Endothelial cell of umbilical vein (primary cell): Measurements from ENCODE around the gene DEFB112. TPM values are rescaled to one million over a fixed set of nuclear protein-coding genes. Genes with fewer than 3 reads are reported as not detected.

ENCODE experiments used
- BruUV-seq: library from RNA; stranded (reverse); fragments of 400-500 nt; replicated peaks from 2 replicates; lab custom pipeline; 2021; lab: Mats Ljungman, UMichigan
- CTCF ChIA-PET: fragments of 300-600, 350-600 bp; sonication (Branson Sonifier 250); formaldehyde crosslinking; loops from one replicate; lab custom pipeline; 2021; ENCODE audit warnings: antibody characterized with exemption, inconsistent platforms; lab: Charles Lee
- POLR2A ChIA-PET: fragments of 300-600, 350-600 bp; sonication (Branson Sonifier 250); formaldehyde crosslinking; loops from one replicate; lab custom pipeline; 2021; ENCODE audit warnings: antibody characterized with exemption, inconsistent platforms; lab: Charles Lee
- DNase-seq: peaks from one replicate; pipeline ENCODE4 v3.0.0-alpha.2; 2011; ENCODE audit warnings: low read depth, low spot score
- FAIRE-seq: peaks from 2 replicates; lab custom pipeline; 2011; peaks lifted over from hg19 to GRCh38; lab: Jason Lieb, UNC
- H2AFZ ChIP-seq: 2 replicates; pipeline ENCODE4 v1.6.0; 2012; ENCODE audit warnings: low read depth, low read length, control low read depth, inconsistent platforms
- H3K27ac ChIP-seq: 2 replicates; pipeline ENCODE4 v1.5.1; 2011; ENCODE audit warnings: low read depth, mild to moderate bottlenecking, control low read depth, low read length, moderate library complexity; ENCODE audit not compliant: insufficient read depth
- H3K27me3 ChIP-seq, 2 experiments: 2 replicates each; pipeline versions ENCODE4 v1.6.0 to v1.6.1; 2011; ENCODE audit warnings: low read length in 2 of 2, mixed read lengths in 1 of 2; ENCODE audit not compliant: control insufficient read depth in 2 of 2, insufficient read depth in 2 of 2
- H3K36me3 ChIP-seq, 2 experiments: 2 replicates in 1 of 2; 3 replicates in 1 of 2; pipeline ENCODE4 v1.5.1; 2011; ENCODE audit warnings: low read length in 2 of 2, mild to moderate bottlenecking in 1 of 2, moderate library complexity in 1 of 2; ENCODE audit not compliant: control insufficient read depth in 2 of 2, insufficient read depth in 2 of 2; ENCODE audit errors: extremely low read depth in 1 of 2
- H3K4me1 ChIP-seq: 3 replicates; pipeline ENCODE4 v1.5.1; 2011; ENCODE audit warnings: mild to moderate bottlenecking, low read length; ENCODE audit not compliant: control insufficient read depth, insufficient read depth; ENCODE audit errors: extremely low read depth
- H3K4me2 ChIP-seq: 2 replicates; pipeline ENCODE4 v1.6.1; 2011; ENCODE audit warnings: low read length, control low read depth, mixed read lengths; ENCODE audit not compliant: insufficient read depth
- H3K4me3 ChIP-seq, 3 experiments: fragments of 200-600 bp in 1 of 3; sonication (generic), shearing (Covaris generic) in 1 of 3; replicated peaks in 1 of 3; 2 replicates each; pipeline ENCODE4 v1.5.1; 2011 to 2016; ENCODE audit warnings: control low read depth in 3 of 3, low read length in 3 of 3, mild to moderate bottlenecking in 2 of 3, inconsistent platforms in 1 of 3, low read depth in 1 of 3, moderate library complexity in 1 of 3; ENCODE audit not compliant: insufficient read depth in 1 of 3
- H3K79me2 ChIP-seq: 2 replicates; pipeline ENCODE4 v1.6.0; 2012; ENCODE audit warnings: low read length, inconsistent platforms; ENCODE audit not compliant: control insufficient read depth, insufficient read depth
- H3K9ac ChIP-seq: replicated peaks from 2 replicates; pipeline ENCODE3; 2011; ENCODE audit warnings: low read length, control low read depth; ENCODE audit not compliant: insufficient read depth; ENCODE audit errors: extremely low read depth
- H3K9me1 ChIP-seq: replicated peaks from 3 replicates; pipeline ENCODE4 v1.6.0; 2011; ENCODE audit warnings: mild to moderate bottlenecking, low read length; ENCODE audit not compliant: control insufficient read depth, insufficient read depth; ENCODE audit errors: extremely low read depth
- H3K9me3 ChIP-seq: replicated peaks from 2 replicates; pipeline ENCODE4 v1.5.1; 2012; ENCODE audit warnings: low read length, inconsistent platforms; ENCODE audit not compliant: control insufficient read depth, insufficient read depth
- H4K20me1 ChIP-seq: replicated peaks from 2 replicates; pipeline ENCODE3; 2011; ENCODE audit warnings: mild to moderate bottlenecking, low read length; ENCODE audit not compliant: control insufficient read depth, insufficient read depth; ENCODE audit errors: extremely low read depth
- FOS ChIP-seq: IDR thresholded peaks from 2 replicates; pipeline ENCODE4 v1.6.1; 2011; ENCODE audit warnings: mild to moderate bottlenecking, low read length, moderate library complexity, borderline replicate concordance; ENCODE audit not compliant: insufficient read depth
- dilution Hi-C: fragments of 300-500 bp; cut with MboI; formaldehyde crosslinking; loops from one replicate; pipeline ENCODE4 v1.15.0; 2019; ENCODE audit warnings: low sequenced_read_pairs; ENCODE audit not compliant: extremely low pct_ligation_motif_present
- intact Hi-C: fragments of 100-400 bp; cut with micrococcal nuclease; formaldehyde crosslinking; loops from one replicate; pipeline ENCODE4 v1.10.0; 2022
- polyA plus RNA-seq, 4 experiments: library from polyadenylated mRNA; depleted of rRNA in 3 of 4; stranded (reverse) in 3 of 4; unstranded in 1 of 4; fragments of >200 nt; gene quantifications; 2 replicates each; pipeline versions ENCODE4 v1.2.1 to v1.2.3, GENCODE V29; 2011 to 2012; ENCODE audit warnings: missing spikeins in 1 of 4
- total RNA-seq: library from RNA; stranded (reverse); gene quantifications from 2 replicates; pipeline ENCODE4 v1.2.3, GENCODE V29; 2021

DEFB112 gene
- total and polyA plus RNA-seq, 2 donors (not counting 3 experiments of a cell fraction or from before 2014, with no cell fraction given) = not detected

- Histone ChIP-seq H3K27me3 (no peaks in the 10 kb centered on the region), H3K9me1 (no peaks in the 10 kb centered on the region), H3K4me1 (no peaks in the 10 kb centered on the region), H3K9me3 (no peaks in the 10 kb centered on the region), H3K27ac (no peak overlapping the region), H3K36me3 (no peaks in the 10 kb centered on the region), H3K79me2 (no peaks in the 10 kb centered on the region), H3K9ac (no peak overlapping the region), H3K4me3 (no peak overlapping the region), H4K20me1 (no peaks in the 10 kb centered on the region), H3K4me2 (no peak overlapping the region), H2AFZ (no peak overlapping the region)
- CTCF ChIA-PET = no interaction called here
- POLR2A ChIA-PET = no interaction called here
- TF ChIP-seq FOS = no peak
- no TSS peak for BruUV-seq
- dilution Hi-C loops (no loop called here), intact Hi-C loops (no loop called here)
- no peak for FAIRE-seq
- DNase-seq = no peak
Measured at GRCh38 chr6:49995278-49995677, 54.5 kb downstream of the DEFB112 start.

Other genes with a start within 250 kb of the DEFB112 start
- not detected in 2 replicates for gene CRISP1, start 183.4 kb downstream of the DEFB112 start, total RNA-seq
- not detected in 2 replicates for gene CRISP1, start 183.4 kb downstream of the DEFB112 start, polyA plus RNA-seq
- not detected in 2 replicates for gene DEFB114, start 85.8 kb downstream of the DEFB112 start, total RNA-seq
- gene DEFB114, start 85.8 kb downstream of the DEFB112 start, polyA plus RNA-seq = not detected in 2 replicates
- gene DEFB113, start 80.3 kb downstream of the DEFB112 start, total RNA-seq = not detected in 2 replicates
- gene DEFB113, start 80.3 kb downstream of the DEFB112 start, polyA plus RNA-seq = not detected in 2 replicates
- gene DEFB110, start 27.9 kb downstream of the DEFB112 start, total RNA-seq = not detected in 2 replicates
- not detected in 2 replicates for gene DEFB110, start 27.9 kb downstream of the DEFB112 start, polyA plus RNA-seq